Fibroblast of mammary gland (primary cell): ENCODE results near the gene TLK2.

Experiments used
- DNase-seq: peaks from one replicate; pipeline ENCODE4 v3.0.0-alpha.2; 2010; ENCODE audit warnings: low read depth
- H3K4me3 ChIP-seq: 2 replicates; pipeline ENCODE4 v1.5.1; 2011; ENCODE audit warnings: low read depth, mild to moderate bottlenecking, low read length, moderate library complexity; ENCODE audit not compliant: control insufficient read depth
- TF ChIP-seq, protein P1 (sequence below): conservative IDR thresholded peaks from 2 replicates; pipeline ENCODE4 v1.5.1; 2011; ENCODE audit warnings: low read depth, low read length, inconsistent platforms; ENCODE audit not compliant: control insufficient read depth, insufficient read depth

Gene TLK2

DNA sequence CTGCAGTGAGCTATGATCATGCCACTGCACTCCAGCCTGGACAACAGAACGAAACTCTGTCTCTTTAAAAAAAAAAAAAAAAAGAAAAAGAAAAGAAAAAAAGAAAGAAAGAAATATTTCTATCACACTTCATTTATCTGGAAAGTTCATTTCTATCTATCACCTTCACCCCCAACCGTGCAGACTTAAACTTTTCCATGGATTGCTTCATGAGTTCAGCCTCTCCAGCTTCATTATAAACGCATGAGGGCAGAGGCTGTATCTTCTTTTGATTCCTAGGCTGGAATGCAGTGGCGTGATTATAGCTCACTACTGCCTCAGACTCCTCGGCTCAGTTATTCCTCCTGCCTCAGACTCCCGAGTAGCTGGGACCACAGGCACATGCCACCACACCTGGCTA is 177.0 kb downstream of the TLK2 start:
- TF ChIP-seq, protein P1, sequence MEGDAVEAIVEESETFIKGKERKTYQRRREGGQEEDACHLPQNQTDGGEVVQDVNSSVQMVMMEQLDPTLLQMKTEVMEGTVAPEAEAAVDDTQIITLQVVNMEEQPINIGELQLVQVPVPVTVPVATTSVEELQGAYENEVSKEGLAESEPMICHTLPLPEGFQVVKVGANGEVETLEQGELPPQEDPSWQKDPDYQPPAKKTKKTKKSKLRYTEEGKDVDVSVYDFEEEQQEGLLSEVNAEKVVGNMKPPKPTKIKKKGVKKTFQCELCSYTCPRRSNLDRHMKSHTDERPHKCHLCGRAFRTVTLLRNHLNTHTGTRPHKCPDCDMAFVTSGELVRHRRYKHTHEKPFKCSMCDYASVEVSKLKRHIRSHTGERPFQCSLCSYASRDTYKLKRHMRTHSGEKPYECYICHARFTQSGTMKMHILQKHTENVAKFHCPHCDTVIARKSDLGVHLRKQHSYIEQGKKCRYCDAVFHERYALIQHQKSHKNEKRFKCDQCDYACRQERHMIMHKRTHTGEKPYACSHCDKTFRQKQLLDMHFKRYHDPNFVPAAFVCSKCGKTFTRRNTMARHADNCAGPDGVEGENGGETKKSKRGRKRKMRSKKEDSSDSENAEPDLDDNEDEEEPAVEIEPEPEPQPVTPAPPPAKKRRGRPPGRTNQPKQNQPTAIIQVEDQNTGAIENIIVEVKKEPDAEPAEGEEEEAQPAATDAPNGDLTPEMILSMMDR, result no peak
- no peak overlapping the region for H3K4me3 ChIP-seq
- no peak for DNase-seq

DNA sequence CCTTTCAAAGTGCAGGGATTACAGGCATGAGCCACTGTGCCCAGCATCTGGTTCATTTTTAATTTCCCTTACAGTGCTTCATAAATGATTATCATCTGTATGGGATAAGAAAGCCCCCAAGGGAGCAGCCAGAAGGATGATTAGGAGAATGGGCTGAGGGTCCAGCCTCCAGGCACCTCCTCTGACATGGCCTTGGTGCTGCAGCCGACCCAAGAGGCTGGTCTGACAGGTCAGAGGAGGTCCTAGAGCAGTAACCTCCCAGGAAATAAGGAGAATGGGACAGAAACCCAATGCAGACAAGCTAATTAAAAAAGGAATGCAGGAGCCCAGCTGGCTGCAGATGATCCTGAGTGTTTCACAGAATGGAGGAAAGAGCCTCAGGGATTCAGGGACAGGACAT is 177.8 kb downstream of the TLK2 start:
- TF ChIP-seq, protein P1, result no peak
- no peak for DNase-seq
- H3K4me3 ChIP-seq, result no peak overlapping the region

DNA sequence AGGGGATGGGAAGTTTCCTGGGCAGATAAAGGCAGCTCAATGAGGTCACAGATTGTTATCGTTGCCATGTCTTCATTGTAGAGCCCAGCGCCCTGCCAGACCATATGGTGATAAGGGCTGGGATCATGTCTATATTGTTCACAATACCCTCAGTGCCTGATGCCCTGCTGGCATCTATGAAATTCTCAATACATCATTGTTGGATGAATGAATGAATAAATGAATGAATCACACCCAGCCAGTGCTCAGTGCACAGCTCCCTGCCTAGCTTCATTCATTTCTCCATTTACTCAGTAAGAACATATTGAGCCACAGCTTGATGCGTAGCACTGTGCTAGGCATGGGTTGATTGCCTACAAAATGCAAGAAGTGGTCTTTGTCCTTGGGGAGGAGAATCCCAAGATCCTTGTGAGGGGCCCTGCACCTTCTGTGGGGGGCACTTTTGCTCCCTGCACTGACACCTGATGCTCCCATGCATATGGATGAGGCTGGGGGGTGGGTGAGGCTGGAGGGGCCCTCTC is 178.6 kb downstream of the TLK2 start:
- DNase-seq, result no peak
- TF ChIP-seq, protein P1, result no peak
- no peak overlapping the region for H3K4me3 ChIP-seq

DNA sequence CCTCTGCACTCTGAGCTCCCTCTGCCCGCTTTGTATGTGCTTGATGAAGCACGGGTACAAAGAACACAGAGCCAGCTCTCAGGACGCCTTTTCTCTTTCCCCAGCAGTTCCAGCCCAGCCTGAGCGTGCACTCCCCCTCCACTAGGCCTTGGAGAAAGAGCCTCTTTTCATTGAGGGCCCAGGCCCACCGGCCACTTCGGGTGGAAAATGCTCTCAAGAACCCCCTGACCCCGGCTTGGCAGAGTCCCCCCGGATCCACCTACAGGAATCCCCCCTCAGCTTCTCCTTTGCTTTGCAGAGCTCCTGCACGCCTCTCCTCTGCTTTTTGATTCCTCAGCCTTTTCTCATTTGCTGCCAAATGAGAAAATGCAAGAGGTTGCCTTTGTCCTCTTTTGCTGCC is 179.1 kb downstream of the TLK2 start:
- no peak overlapping the region for H3K4me3 ChIP-seq
- TF ChIP-seq, protein P1, result no peak
- no peak for DNase-seq

DNA sequence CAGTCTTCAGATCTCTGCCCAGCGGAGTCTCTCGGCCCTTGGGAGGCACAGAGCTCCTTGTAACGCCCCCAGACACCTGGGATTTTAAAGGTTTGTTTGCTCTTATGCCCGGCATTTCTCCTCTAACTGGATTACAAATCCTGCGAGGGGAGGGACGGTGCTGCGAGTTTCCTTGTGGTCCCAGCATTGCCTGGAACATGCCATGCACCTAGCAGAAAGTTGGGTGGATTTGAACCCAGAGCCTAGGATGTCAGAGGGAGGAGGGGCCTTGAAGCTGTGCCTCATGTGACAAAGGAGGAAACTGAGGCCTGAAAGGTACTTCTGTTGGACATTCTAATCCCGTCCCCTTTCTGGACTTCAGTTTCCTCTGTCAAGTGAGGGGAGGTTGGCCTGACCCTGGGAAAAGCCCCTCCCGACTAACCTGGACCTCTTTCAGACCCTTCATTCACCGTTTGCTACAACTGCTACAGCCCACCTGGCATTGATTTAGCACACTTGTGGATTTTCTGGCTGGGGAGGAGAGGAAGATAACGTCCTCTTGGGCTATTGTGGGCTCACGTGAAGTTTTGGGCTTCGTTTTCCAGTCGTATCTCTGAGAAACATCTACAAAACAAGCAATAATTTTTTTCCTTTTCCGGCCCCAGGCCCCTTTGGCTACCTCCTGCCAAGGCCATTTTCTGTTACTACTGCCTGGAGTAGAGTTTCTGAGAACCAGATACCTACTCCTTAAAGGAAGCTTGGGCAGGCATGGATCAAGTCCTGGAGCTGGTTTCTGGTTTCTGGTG is 179.7 kb downstream of the TLK2 start:
- no peak for DNase-seq
- TF ChIP-seq, protein P1, result no peak
- H3K4me3 ChIP-seq, result no peak overlapping the region

DNA sequence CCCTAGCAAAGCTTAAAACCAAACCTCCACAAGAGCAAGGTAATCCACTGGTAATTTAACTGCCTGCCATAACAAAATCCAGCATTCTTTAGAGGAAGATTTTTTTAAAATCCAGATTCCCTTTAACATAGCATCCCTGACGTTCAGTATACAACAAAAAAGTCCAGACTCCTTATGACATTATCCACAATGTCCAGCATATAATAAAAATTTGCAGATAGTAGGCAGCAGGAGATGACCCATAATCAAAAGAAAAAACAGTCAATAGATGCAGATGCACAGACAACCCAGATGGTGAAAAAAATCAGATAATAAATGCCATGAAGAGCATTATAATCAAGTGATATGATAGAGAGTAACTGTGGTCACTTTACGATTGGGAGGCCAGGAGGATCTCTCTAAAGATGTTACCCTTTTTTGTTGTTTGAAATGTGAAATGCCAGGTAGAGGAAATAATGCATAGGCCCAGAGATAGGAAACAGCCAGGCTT is 182.0 kb downstream of the TLK2 start:
- no peak overlapping the region for H3K4me3 ChIP-seq
- no peak for DNase-seq
- TF ChIP-seq, protein P1, result no peak
